SK-N-MC (cell line): ENCODE data around the gene C22orf39.

Experiments
- DNase-seq: peaks from one replicate; pipeline ENCODE4 v3.0.0-alpha.2; 2011; ENCODE audit warnings: low read depth, low spot score
- H3K27ac ChIP-seq: fragments of 200-600 bp; sonication (generic); 2 replicates; pipeline ENCODE4 v1.5.1; 2016; ENCODE audit warnings: mixed run types
- H3K36me3 ChIP-seq: fragments of 200-600 bp; sonication (generic); 2 replicates; pipeline ENCODE4 v1.6.1; 2017; ENCODE audit warnings: antibody characterized with exemption, low read length, mixed read lengths; ENCODE audit not compliant: insufficient read depth
- H3K4me3 ChIP-seq: fragments of 200-600 bp; sonication (generic); 2 replicates; pipeline ENCODE4 v1.5.1; 2016
- H3K9ac ChIP-seq: fragments of 200-600 bp; sonication (generic); 2 replicates; pipeline ENCODE4 v1.8.0; 2017; ENCODE audit warnings: mixed run types, mixed read lengths; ENCODE audit not compliant: insufficient read length
- H3K9me3 ChIP-seq: fragments of 200-600 bp; sonication (generic); 2 replicates; pipeline ENCODE4 v1.6.1; 2017; ENCODE audit warnings: low read depth, mild to moderate bottlenecking, antibody characterized with exemption, low read length, moderate library complexity, mixed read lengths
- EZH2 ChIP-seq: fragments of 200-600 bp; sonication (generic); IDR thresholded peaks from one replicate; pipeline ENCODE4 v1.6.1; 2017; ENCODE audit warnings: antibody characterized with exemption
- FOXP2 ChIP-seq: optimal IDR thresholded peaks from 2 replicates; pipeline ENCODE3; 2011; ENCODE audit warnings: mild to moderate bottlenecking, moderate library complexity; ENCODE audit not compliant: insufficient read depth; ENCODE audit errors: extremely low read length, control extremely low read depth
- POLR2AphosphoS5 ChIP-seq: IDR thresholded peaks from 2 replicates; pipeline ENCODE4 v1.6.1; 2012; ENCODE audit warnings: mild to moderate bottlenecking, low read depth, low read length, borderline replicate concordance

C22orf39 gene

DNA sequence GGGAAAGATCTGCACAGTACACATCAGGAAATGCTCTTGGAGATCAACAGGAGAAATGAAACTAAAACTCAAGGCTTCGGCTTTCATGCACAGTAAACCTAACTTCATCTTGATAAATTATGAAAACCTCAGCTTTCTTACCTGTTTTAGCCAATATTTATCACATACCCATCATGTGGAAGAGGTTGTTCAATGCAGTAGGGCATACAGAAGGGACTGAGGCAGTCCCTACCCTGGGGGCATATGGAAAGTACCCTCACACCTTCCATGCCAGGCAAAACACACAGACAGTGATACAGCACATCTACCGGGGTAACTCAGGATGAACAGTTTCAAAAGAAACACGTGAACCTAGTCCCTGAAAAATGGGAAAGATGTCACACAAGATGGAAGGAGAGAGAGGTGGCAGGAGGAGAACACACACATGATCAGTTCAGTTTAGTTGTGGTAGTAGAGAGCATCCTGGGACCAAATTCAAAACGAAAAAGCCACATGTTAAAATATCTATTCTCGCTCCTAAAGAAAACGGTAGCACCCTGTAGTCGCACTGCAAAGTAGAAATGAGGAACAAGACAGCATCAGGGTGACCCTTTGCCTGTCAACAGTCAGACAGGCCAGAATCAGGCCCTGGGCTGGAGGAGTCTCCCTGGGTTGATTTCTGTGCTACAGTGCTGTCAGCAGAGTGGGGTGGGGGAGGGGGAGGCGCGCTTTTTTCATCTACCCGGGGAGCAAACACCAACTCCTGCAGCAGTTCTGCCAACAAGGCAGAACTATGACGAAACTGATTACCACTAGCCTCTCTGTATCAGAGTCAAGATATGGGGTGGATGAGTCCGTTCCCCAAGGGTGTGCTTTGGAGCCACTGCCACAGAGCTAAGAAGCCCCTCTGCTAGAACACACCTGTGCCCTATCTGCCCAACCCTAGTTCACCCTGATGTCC is 17.3 kb downstream of the C22orf39 start:
- H3K9me3 ChIP-seq = no peaks in the 10 kb centered on the region
- DNase-seq = no peak
- H3K36me3 ChIP-seq = peaks cover 2% of the 10 kb centered on the region; the same call in 1 of the 2 replicates
- H3K4me3 ChIP-seq = peak overlapping the region; percentile 78
- TF ChIP-seq EZH2 (no peak), FOXP2 (no peak), POLR2AphosphoS5 (no peak)
- peak overlapping the region; percentile 73 for H3K9ac ChIP-seq
- no peak overlapping the region for H3K27ac ChIP-seq

DNA sequence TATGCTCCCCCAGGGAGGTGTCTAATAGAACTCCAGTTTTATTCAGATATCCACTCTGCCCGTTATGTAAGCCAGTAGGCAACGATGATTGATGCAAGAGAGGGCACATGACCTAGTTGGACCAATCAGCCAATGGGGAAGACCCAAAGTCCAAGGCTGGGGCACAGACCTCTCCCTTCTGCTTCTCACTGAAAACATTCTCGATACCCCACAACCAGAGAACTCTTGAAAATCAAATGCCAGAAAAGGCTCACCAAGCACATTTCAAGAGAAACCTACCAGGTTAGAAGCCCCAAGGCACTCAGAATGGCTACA is 23.4 kb downstream of the C22orf39 start:
- no peak overlapping the region for H3K9ac ChIP-seq
- 0 out of 2 replicates have a peak, but pooled peaks cover 4% of the 10 kb centered on the region for H3K36me3 ChIP-seq
- H3K9me3 ChIP-seq = no peaks in the 10 kb centered on the region
- no peak overlapping the region for H3K27ac ChIP-seq
- TF ChIP-seq EZH2 (no peak), FOXP2 (no peak), POLR2AphosphoS5 (no peak)
- DNase-seq = no peak
- H3K4me3 ChIP-seq = no peak overlapping the region

DNA sequence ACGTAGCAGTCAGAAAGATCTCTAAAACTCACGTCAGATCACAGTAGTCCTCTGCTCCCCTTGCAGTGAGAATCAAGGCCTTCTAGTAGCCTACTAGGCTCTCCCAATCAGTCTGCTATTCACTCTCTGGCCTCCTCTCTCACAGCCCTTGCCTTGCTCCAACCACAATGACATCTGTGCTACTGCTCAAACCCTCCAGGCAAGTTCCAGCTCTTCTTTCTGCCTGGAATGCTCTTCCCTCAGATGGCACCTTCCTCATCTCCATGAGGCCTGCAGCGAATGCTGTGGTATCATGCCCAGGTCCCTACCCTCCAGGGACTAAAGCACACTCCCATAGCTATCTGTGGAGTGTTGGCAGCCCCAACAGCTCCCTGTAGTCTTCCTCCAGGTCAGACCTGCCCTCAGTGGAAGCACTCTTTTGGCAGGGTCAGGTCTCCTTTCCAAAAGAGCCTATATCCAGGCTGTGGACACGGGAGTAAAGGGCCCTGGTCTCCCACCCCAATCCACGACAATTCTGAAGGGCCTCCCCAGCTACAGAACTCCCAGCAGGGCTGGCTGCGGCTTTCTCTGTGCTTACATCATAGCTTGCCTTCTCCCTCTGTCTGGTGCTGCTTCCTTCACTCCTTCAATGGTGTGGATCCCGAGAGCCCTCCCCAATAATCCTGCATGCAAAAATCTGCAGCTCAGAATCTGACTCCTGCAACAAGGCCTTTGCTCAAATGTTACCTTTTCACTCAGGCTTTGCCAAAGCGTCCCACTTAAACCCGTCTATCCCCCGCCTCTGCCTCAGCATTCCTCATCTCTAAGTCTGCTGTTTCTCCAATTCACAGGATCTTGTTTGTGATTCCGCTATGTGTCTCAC is 24.8 kb downstream of the C22orf39 start:
- Histone ChIP-seq H3K9me3 (no peaks in the 10 kb centered on the region), H3K9ac (no peak overlapping the region), H3K4me3 (no peak overlapping the region), H3K36me3 (0 out of 2 replicates have a peak, but pooled peaks cover 6% of the 10 kb centered on the region), H3K27ac (peak overlapping the region; percentile 22)
- TF ChIP-seq FOXP2 = no peak
- no peak for TF ChIP-seq EZH2
- no peak for TF ChIP-seq POLR2AphosphoS5
- no peak for DNase-seq

DNA sequence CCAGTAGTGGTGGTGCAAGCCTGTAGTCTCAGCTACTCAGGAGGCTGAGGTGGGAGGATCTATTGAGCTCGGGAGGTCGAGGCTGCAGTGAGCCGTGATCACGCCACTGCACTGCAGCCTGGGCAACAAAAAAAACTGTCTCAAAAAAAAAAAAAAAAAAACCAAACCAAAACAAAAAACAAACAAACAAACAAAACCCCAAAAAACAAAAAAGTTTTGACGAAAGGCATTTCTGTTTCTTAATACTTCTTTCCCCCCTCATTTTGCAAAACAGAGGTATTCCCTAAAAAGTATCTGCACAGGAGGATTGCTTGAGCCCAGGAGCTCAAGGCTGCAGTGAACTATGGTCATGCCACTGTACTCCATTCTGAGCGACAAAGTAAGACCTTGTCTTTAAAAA is 27.2 kb downstream of the C22orf39 start:
- H3K9me3 ChIP-seq = no peaks in the 10 kb centered on the region
- H3K27ac ChIP-seq = no peak overlapping the region
- peaks cover 15% of the 10 kb centered on the region; the same call in 1 of the 2 replicates for H3K36me3 ChIP-seq
- H3K9ac ChIP-seq = no peak overlapping the region
- TF ChIP-seq EZH2 (no peak), POLR2AphosphoS5 (no peak), FOXP2 (no peak)
- no peak overlapping the region for H3K4me3 ChIP-seq
- DNase-seq = no peak

DNA sequence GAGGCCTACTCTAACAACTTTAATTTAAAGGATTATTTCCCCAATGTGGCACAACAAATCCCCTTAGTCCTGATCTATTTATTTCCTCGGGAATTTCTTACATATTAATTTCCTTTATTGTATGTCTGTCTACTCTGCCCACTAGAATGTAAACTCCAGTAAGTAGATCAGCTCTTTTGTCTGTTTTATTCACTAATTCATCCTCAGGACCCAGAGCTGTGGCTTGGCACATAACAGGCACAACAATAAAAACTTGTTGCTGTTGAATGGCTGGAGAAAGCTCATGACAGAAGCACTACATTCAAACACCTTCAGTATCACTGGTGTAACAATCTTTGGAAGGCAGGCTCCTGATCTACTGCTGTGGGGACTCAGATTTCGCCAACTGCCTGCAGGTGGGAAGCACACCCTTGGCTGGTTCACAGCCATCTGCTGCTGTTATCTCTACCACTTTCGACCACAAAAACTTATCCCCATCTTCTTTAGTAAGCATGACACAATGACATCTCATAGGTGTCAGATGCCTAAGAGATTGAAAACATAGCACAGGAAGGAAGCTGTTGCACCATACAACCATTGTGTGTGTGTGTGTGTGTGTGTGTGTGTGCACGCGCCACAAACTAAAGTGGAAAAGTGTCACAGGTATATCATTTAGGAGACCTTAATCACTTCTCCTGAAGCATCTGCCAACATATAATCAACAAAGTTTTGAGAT is 27.9 kb downstream of the C22orf39 start:
- H3K9ac ChIP-seq = no peak overlapping the region
- no peak overlapping the region for H3K27ac ChIP-seq
- H3K9me3 ChIP-seq = no peaks in the 10 kb centered on the region
- no peak for DNase-seq
- TF ChIP-seq EZH2 = no peak
- no peak for TF ChIP-seq POLR2AphosphoS5
- peaks cover 12% of the 10 kb centered on the region; the same call in 1 of the 2 replicates for H3K36me3 ChIP-seq
- no peak overlapping the region for H3K4me3 ChIP-seq

DNA sequence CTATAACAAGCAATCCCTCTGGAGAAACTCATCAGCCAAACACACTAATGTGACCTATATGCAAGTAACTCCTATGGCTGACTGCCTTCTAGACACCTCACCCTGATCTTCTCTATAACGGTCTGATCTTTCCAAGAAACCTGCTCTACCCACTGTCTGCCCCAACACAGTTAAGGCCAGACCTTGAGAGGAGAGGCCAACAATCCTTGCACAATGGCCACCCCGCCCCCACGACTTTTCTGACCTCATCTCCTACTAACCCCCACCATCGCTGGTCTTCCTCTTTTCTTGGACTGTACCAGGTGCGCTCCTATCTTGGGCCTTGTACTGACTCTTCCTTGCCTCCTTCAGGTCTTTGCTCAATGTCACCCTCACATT is 28.4 kb downstream of the C22orf39 start:
- TF ChIP-seq FOXP2 = no peak
- no peak for TF ChIP-seq EZH2
- TF ChIP-seq POLR2AphosphoS5 = no peak
- H3K9ac ChIP-seq = no peak overlapping the region
- no peak for DNase-seq
- H3K27ac ChIP-seq = no peak overlapping the region
- no peaks in the 10 kb centered on the region for H3K9me3 ChIP-seq
- H3K4me3 ChIP-seq = no peak overlapping the region
- H3K36me3 ChIP-seq = peaks cover 12% of the 10 kb centered on the region; the same call in 1 of the 2 replicates

DNA sequence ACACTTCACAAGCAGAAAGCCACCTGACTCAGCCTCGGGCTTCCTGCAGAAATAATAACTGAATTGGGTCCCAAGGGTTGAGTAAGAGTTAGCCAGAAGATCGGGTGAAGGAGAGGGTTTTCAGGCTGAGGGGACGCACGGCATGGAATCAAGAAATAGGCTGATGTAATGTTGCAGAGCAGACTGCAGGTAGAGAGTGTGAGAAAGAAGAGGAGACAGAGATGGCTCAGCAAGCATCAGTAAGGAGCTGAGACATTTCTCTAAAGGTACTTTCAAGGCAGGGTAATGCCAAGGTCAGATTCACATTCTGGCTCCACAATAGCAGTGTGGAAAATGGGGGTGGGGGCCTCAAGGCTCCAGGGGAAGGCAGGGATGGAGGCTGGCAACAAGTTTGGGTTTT is 34.6 kb downstream of the C22orf39 start:
- H3K9ac ChIP-seq = no peak overlapping the region
- peaks cover 21% of the 10 kb centered on the region; the same call in 1 of the 2 replicates for H3K36me3 ChIP-seq
- TF ChIP-seq FOXP2 (no peak), POLR2AphosphoS5 (no peak), EZH2 (no peak)

More for the DNA sequence above, 34.6 kb downstream of the C22orf39 start:
- H3K9me3 ChIP-seq = no peaks in the 10 kb centered on the region
- no peak for DNase-seq
- no peak overlapping the region for H3K4me3 ChIP-seq
- no peak overlapping the region for H3K27ac ChIP-seq
